CD1c-positive myeloid dendritic cell (primary cell): ENCODE results near the gene HAGHL.
"Not testable (repeated sequence)": the region's sequence is repeated elsewhere in the genome, so short reads cannot be mapped to it uniquely, and the experiment has no call there.

ENCODE experiments used
- DNase-seq: peaks from one replicate; pipeline ENCODE4 v3.0.0-alpha.2; 2016; ENCODE audit errors: extremely low spot score

HAGHL gene

DNA sequence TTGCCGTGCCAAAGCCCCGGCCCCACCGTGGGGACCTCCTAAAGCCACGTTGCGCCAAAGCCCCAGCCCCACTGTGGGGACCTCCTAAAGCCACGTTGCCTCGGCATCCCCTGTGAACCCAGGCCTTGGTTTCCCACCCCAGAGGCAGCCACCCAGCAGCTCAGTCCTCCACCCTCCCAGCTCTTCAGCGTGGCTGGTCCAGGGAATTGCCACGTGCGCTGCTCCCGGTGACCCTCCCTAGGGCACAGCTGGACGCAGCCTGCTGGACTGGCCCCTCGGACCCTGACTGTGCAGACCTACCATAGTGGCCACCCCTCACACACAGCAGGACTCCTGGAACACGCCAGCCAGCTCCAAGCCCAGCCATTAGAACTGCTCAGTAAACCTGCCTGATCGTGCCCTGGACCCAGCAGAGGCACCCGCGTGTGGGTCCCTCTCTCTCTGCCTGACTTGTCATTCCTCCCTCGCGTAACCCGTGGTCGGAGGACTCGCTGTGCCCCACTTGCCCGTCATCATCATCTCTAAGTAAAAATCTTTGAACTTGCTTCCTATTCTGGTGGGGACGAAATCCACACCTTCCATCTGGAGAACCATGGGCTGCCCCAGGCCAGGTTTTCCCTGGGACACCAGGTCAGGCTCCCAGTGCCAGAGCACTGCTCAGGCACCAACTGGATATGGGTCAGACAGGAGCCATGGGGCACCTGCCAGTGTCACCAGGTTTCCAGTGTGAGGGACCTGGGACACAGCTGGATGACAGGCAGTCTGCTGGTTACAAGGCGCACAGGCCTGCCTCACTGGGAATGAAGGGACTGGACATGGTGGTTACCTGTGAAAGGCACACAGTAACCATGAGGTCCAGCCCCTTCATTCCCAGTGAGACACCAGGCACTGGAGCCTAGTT, 8.3 kb downstream of the HAGHL start:
- no peak for DNase-seq

- DNase-seq = no peak
Measured at GRCh38 chr16:735982-736453, 9.1 kb downstream of the HAGHL start.

GRCh38 chr16:736936-737481, 10.1 kb downstream of the HAGHL start:
- no peak for DNase-seq

GRCh38 chr16:739560-740458, 12.9 kb downstream of the HAGHL start:
- DNase-seq = no peak

GRCh38 chr16:740459-740763, 13.5 kb downstream of the HAGHL start:
- DNase-seq = peak; percentile 28

DNA sequence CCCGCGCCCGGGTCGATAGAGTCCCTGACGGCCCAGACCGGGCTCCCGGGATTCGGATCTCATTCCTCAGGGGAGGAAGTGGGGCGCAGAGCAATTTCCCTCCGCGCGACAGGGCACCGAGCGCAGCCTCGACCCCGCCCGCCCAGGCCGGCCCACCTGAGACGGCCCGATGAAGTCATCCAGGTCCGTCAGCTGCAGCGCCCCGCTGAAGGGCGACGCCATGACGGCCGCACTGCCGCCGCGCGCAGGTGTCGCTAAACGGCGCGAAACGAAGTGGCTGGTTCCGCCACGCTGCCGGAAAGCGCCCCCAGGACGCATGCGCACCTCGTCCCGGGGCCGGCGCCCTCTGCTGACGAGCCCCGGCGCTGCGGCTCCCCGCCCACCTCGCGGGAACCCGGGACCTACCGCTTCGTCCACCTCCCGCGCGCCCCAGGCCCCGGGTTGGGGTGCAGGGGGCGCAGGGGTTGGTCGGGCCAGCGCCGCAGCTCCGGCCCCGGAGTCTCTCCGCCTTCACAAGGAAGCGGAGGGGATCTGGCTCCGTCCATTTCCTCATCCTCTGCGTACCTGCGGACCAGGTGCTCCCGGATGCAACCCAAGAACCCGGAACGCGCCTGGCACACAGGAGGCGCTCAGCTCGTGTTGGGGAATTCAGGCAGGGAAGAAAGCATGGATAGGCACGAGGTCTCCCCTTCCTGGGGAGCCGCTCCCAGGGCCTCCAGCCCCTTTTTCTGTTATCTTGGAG, 14.0 kb downstream of the HAGHL start, which contains the start of gene CIAO3:
TSS of gene CIAO3 (minus strand) at position 234 of the 742 bp plus-strand sequence. CDS start at position 222, 12 bp downstream.
- DNase-seq = peak; percentile 96

DNA sequence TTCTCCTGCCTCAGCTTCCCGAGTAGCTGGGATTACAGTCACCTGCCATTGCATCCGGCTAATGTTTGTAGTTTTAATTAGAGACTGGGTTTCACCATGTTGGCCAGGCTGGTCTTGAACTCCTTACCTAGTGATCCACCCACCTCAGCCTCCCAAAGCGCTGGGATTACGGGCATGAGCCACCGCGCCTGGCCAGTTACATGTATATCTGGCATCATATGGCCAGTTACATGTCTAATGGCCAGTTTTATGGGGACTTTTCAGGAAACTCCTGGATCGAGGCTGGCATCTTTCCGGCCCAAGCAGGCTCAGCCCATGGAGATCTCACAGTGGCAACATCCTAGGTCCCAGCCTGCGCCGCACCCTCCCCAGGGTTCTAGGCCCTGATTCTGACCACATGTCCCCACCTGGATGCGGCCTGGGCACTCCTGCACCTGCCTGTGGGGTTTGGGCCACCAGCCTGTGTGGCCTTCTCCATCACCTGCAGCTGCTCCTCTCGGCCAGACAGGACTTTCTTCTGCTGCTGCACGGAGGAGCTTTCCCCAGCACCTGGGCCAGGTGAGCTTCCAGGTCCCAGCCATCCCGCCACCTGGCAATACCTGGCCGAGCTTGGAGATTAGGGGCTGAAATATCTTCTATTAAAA, 15.2 kb downstream of the HAGHL start:
- DNase-seq = no peak

- DNase-seq = not testable (repeated sequence)
Measured at GRCh38 chr16:742894-743293, 16.0 kb downstream of the HAGHL start.

- DNase-seq = no peak
Measured at GRCh38 chr16:743794-744500, 17.0 kb downstream of the HAGHL start.

GRCh38 chr16:745739-746138, 18.8 kb downstream of the HAGHL start:
- no peak for DNase-seq

DNA sequence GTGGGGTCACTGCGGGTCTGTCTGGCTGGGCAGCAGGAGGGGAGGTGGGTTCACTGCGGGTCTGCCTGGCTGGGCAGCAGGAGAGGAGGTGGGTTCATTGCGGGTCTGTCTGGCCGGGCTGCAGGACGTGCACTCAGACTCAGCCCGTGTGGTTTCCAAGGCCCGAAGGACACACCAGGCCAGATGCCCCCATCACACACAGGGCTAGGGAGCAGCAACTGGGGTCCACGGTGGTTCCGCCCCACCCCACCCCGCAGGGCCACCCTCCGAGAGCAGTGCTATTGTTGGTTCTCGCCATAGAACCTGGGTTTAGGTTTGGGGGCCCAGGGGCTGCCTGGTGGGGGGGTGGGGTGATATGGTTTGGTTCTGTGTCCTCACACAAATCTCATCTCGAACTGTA, 19.7 kb downstream of the HAGHL start:
- no peak for DNase-seq

DNA sequence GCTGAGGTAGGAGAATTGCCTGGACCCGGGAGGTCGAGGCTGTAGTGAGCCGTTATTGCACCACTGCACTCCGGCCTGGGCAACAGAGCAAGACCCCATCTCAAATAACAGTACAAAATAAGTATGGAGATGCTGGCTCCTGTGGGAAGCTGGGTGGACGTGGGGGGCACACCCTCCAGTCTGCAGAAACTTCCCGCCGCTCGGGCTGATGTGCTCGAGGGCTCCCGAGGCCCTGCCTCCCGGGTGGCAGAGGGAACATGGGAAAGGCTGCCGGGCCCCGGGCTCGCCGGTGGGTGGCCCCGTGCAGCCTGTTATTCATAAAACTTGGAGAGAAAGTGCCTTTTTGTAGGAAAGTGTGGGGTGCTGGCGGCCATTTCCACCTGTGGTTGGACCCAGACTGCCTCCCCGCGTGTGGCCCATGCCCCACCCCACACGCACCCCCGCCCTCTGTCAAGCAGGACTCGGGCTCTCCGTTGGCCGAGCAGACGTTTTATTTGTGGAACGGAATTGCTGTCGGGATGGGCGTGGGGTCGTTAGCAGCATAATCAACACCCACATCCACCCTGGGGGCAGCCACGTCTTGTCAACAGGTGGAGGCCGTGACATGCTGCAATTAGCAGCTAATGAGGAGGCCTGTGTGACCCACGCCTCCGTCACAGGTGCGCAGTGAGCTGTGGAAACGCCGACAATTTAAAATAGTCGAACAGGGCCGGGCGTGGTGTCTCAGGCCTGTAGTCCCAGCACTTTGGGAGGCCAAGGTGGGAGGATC, 21.3 kb downstream of the HAGHL start:
- no peak for DNase-seq

DNA sequence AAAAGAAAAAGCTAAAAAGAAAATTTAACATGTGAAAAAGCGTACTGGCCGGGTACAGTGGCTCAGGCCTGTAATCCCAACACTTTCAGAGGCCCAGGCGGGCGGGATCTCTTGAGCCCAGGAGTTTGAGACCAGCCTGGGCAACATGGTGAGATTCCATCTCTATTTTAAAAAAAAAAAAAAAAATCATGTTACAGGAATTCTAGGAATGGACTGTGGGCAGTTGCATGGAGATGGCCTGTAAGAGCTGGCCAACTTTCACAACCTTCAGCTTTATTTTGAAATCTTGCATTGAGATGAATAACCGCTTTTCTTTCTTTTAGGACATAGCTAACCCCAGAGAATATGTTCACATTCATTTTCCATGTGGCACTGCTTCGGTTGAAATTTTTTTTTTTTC, 22.1 kb downstream of the HAGHL start:
- DNase-seq = no peak

DNA sequence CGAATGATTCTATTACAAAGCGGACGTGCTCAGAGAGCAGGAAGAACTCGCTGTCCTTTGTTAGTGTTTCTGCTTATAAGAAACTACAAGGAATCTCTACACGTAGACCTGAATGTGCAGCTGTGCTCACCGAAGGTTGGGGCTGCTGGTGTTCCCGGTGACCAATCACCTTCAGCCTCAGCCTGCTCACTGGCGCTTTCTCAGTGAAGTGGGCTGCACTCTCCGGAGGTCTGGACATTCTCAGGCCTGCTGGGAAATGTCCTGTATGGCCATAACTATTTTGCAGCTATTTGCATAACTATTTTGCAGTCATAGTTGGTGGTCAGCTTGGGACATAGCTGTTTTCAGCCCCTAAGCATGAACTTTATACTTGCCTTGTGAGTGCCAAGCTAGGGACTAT, 23.6 kb downstream of the HAGHL start:
- DNase-seq = no peak

DNA sequence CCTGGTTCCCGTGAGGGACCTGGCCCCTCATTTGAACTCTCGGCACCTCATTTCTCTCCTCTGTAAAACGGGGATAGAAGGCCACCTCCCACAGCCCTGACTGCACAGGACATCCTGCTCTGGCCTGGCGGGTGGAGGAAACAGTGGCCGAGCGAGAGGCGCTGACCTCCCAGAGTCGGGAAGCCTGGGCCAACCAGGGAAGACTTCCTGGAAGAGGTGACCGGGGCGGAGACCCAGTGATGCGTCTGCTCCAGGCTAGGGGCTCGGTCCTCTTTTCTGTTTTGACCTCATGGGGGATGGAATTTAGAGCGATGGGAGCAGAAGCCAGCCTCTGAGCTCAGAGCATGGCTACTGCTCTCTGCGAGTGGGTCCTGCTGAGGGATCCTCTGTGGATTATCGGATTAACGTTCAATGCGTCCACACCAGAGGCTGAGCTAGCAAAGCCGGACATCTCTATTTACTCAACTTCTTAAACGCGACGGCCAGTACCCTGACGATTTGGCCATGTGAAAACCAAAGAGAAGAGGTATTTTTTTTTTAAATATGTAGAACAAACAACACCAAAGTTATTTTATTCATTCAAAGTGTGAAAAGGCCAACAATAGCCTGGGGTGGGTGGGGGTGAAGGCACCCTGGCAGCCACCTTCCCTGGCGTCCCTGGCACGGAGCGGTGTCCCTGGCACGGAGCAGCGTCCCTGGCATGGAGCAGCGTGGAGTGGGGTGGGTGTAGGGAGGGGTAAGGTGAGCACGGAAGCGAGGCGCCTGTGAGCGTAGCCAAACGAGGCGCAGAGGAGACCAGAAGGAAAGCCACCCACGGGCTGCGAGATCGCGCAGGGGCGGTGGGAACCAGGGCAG, 24.5 kb downstream of the HAGHL start:
- DNase-seq = no peak

DNA sequence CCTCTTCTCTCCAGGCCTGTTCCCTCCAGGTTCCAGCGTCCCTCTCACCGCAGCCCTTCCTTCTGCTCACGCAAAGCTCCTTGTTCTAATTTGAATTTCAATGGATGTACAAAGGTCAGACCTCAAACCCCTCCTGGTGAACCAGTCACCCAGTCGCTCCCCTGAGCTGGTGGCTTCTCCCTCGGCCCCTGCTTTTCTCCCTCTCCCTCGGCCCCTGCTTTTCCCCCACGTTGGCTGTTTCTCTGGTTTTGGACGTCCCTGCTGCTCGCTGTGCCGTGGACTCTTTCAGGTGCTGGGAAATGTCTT, 25.1 kb downstream of the HAGHL start:
- no peak for DNase-seq

- DNase-seq = not testable (repeated sequence)
Measured at GRCh38 chr16:754121-754607, 27.3 kb downstream of the HAGHL start.

DNA sequence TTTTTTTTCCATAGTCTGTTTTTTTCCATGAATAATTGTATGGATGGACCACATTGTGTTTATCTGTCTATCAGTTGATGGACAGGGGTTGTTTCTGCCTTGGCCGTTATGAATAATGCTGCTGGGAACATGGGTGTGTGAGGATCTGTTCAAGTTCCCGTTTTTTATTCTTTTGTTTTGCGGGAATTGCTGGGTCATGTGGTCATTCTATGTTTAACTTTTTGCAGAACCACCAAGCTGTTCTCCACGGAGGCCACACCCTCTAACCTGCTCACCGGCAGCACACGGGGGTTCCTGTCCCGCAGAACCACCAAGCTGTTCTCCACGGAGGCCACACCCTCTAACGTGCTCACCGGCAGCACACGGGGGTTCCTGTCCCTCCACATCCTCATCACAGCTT, 27.8 kb downstream of the HAGHL start:
- DNase-seq = peak; percentile 65

DNA sequence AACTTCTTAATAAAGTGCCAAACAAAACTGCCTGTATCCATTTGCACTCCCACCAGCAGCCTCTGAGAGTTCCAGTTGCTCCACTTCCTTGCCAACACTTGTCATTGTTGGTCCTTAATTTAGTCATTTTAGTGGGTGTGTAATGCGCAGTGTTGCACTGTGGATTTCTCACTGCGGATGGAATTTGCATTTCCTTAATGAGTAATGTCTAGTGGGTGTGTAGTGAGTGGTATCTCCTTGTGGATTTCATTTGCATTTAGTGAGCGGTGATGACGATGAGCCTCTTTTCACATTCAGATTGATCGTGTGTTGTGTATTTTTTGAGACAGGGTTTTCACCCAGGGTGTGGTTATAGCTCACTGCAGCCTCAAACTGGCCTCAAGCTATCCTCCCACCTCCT, 29.5 kb downstream of the HAGHL start:
- DNase-seq = peak; percentile 24
